Neuronal stem cell (in vitro differentiated cells): ENCODE measurements around the gene CPAMD8. TPM values are rescaled to one million over a fixed set of nuclear protein-coding genes. Genes with fewer than 3 reads are reported as not detected.

ENCODE experiments used
- DNase-seq: peaks from one replicate; pipeline ENCODE4 v3.0.0-alpha.2; 2013; ENCODE audit warnings: low spot score
- H2AFZ ChIP-seq: one replicate; pipeline ENCODE4 v1.6.1; 2013; ENCODE audit warnings: mild to moderate bottlenecking, low read length, inconsistent platforms
- H2AK5ac ChIP-seq: 2 replicates; pipeline ENCODE4 v1.6.1; 2013; ENCODE audit warnings: low read depth, mild to moderate bottlenecking, inconsistent platforms, low read length, moderate library complexity, mixed read lengths
- H2BK120ac ChIP-seq: 2 replicates; pipeline ENCODE4 v1.6.1; 2013; ENCODE audit warnings: low read depth, mild to moderate bottlenecking, inconsistent platforms, low read length, moderate library complexity, mixed read lengths
- H2BK12ac ChIP-seq: one replicate; pipeline ENCODE4 v1.6.1; 2013; ENCODE audit warnings: low read length, inconsistent platforms
- H2BK15ac ChIP-seq: 2 replicates; pipeline ENCODE4 v1.6.1; 2013; ENCODE audit warnings: mild to moderate bottlenecking, low read length, inconsistent platforms, mixed read lengths
- H2BK5ac ChIP-seq: one replicate; pipeline ENCODE4 v1.6.1; 2013; ENCODE audit warnings: inconsistent platforms, mild to moderate bottlenecking, low read length, moderate library complexity
- H3K14ac ChIP-seq: one replicate; pipeline ENCODE4 v1.6.1; 2013; ENCODE audit warnings: low read length, inconsistent platforms
- H3K18ac ChIP-seq: 2 replicates; pipeline ENCODE4 v1.6.1; 2013; ENCODE audit warnings: low read length, inconsistent platforms
- H3K23ac ChIP-seq: 2 replicates; pipeline ENCODE4 v1.6.1; 2013; ENCODE audit warnings: low read depth, mild to moderate bottlenecking, mixed read lengths, low read length, inconsistent platforms; ENCODE audit not compliant: poor library complexity
- H3K27ac ChIP-seq: replicated peaks from 3 replicates; pipeline ENCODE4 v1.5.1; 2013; ENCODE audit warnings: low read length, inconsistent platforms
- H3K27me3 ChIP-seq, 3 experiments: 2 replicates each; pipeline ENCODE4 v1.6.1; 2013; ENCODE audit warnings: low read length in 3 of 3, mild to moderate bottlenecking in 2 of 3, inconsistent platforms in 1 of 3, low read depth in 1 of 3, mixed read lengths in 1 of 3, moderate library complexity in 1 of 3; ENCODE audit not compliant: control insufficient read depth in 3 of 3, insufficient read depth in 3 of 3
- H3K36me3 ChIP-seq, 2 donors: replicated peaks in 1 of 2; 2 replicates each; pipeline ENCODE4 v1.6.1; 2013; ENCODE audit warnings: low read length in 2 of 2; ENCODE audit not compliant: control insufficient read depth in 2 of 2, insufficient read depth in 2 of 2
- H3K4ac ChIP-seq: 2 replicates; pipeline ENCODE4 v1.6.1; 2013; ENCODE audit warnings: inconsistent platforms, mild to moderate bottlenecking, low read length, moderate library complexity
- H3K4me1 ChIP-seq, 2 donors: 1 replicate in 1 of 2; 2 replicates in 1 of 2; pipeline ENCODE4 v1.6.1; 2013; ENCODE audit warnings: low read length in 2 of 2, low read depth in 1 of 2; ENCODE audit not compliant: control insufficient read depth in 2 of 2, insufficient read depth in 1 of 2
- H3K4me2 ChIP-seq: one replicate; pipeline ENCODE4 v1.6.1; 2013; ENCODE audit warnings: mild to moderate bottlenecking, low read length, inconsistent platforms; ENCODE audit not compliant: insufficient read depth, poor library complexity, severe bottlenecking
- H3K4me3 ChIP-seq, 2 donors: 2 replicates each; pipeline ENCODE4 v1.5.1; 2013; ENCODE audit warnings: low read length in 2 of 2, mild to moderate bottlenecking in 2 of 2, inconsistent platforms in 1 of 2, moderate library complexity in 1 of 2
- H3K79me1 ChIP-seq: one replicate; pipeline ENCODE4 v1.6.1; 2013; ENCODE audit warnings: low read depth, mild to moderate bottlenecking, inconsistent platforms, low read length, moderate library complexity
- H3K9ac ChIP-seq: one replicate; pipeline ENCODE4 v1.6.1; 2013; ENCODE audit warnings: mild to moderate bottlenecking, low read depth, low read length, inconsistent platforms; ENCODE audit not compliant: poor library complexity
- H3K9me3 ChIP-seq, 2 donors: replicated peaks in 1 of 2; 2 replicates each; pipeline versions ENCODE3 to v1.6.1; 2013; ENCODE audit warnings: low read length in 2 of 2, mild to moderate bottlenecking in 2 of 2, inconsistent platforms in 1 of 2, low read depth in 1 of 2, mixed read lengths in 1 of 2, moderate library complexity in 1 of 2; ENCODE audit not compliant: control insufficient read depth in 2 of 2, insufficient read depth in 1 of 2
- H4K8ac ChIP-seq: one replicate; pipeline ENCODE4 v1.6.1; 2013; ENCODE audit warnings: low read depth, mild to moderate bottlenecking, inconsistent platforms, low read length, moderate library complexity
- H4K91ac ChIP-seq: one replicate; pipeline ENCODE4 v1.6.1; 2013; ENCODE audit warnings: low read length, low read depth, mild to moderate bottlenecking, inconsistent platforms; ENCODE audit not compliant: poor library complexity
- WGBS, 2 donors: extraction: QIAGEN DNeasy Blood & Tissue Kit; methylation state at CpG; one replicate each; pipeline ENCODE4 v1.1.7; 2013; ENCODE audit warnings: missing lambda C conversion rate in 2 of 2, mixed read lengths in 1 of 2; ENCODE audit not compliant: insufficient read length in 2 of 2, insufficient replicate concordance in 1 of 2; ENCODE audit errors: extremely low coverage in 2 of 2; 5-methylcytosine and 5-hydroxymethylcytosine counted together
- small RNA-seq: library from polyadenylated mRNA; stranded (forward); fragments of <200 nt; extraction: miRNeasy Mini kit (QIAGEN cat#:217004); gene quantifications from one replicate; pipeline ENCODE3, GENCODE V24; 2013; ENCODE audit not compliant: insufficient read depth

The CPAMD8 gene

GRCh38 chr19:16846901-16847300 is 179.7 kb downstream of the CPAMD8 start:
- H2BK12ac ChIP-seq = no peak overlapping the region
- no peak overlapping the region for H2AK5ac ChIP-seq
- peaks cover 3% of the 10 kb centered on the region for H3K79me1 ChIP-seq
- no peak overlapping the region for H4K8ac ChIP-seq
- H3K18ac ChIP-seq = no peak overlapping the region
- no peak overlapping the region for H2BK120ac ChIP-seq
- no peak overlapping the region for H2AFZ ChIP-seq
- H3K4me3 ChIP-seq = no peak overlapping the region
- H3K14ac ChIP-seq = peak overlapping the region; percentile 38
- no peaks in the 10 kb centered on the region for H3K27me3 ChIP-seq
- H2BK15ac ChIP-seq = no peak overlapping the region
- no peak overlapping the region for H2BK5ac ChIP-seq
- H3K23ac ChIP-seq = no peak overlapping the region
- no peak for DNase-seq
- no peak overlapping the region for H3K27ac ChIP-seq
- peaks cover 61 to 99% of the 10 kb centered on the region in 2 donors for H3K36me3 ChIP-seq
- H3K4me1 ChIP-seq = no peaks in the 10 kb centered on the region
- H3K9me3 ChIP-seq = peaks cover 0 to 5% of the 10 kb centered on the region in 2 donors
- H4K91ac ChIP-seq = no peak overlapping the region
- no peak overlapping the region for H3K4ac ChIP-seq
- no CpG with 5 or more reads among the region's 16 CpGs for WGBS, 2 donors
- no peak overlapping the region for H3K4me2 ChIP-seq
- no peak overlapping the region for H3K9ac ChIP-seq

Small RNA genes within 50 kb of the gene (small RNA-seq; reads per million reads assigned to genes)
- gene RN7SL823P = not detected
- not detected for gene RN7SL835P
